SK-N-MC (cell line): Measurements from ENCODE around the gene LYRM7.
A peak's percentile ranks its signal among the peaks of the same experiment; 100 is the strongest.
"Not testable (repeated sequence)": the region's sequence is repeated elsewhere in the genome, so short reads cannot be mapped to it uniquely, and the experiment has no call there.

ENCODE experiments used
- DNase-seq: peaks from one replicate; pipeline ENCODE4 v3.0.0-alpha.2; 2011; ENCODE audit warnings: low read depth, low spot score
- H3K27ac ChIP-seq: fragments of 200-600 bp; sonication (generic); 2 replicates; pipeline ENCODE4 v1.5.1; 2016; ENCODE audit warnings: mixed run types
- H3K36me3 ChIP-seq: fragments of 200-600 bp; sonication (generic); 2 replicates; pipeline ENCODE4 v1.6.1; 2017; ENCODE audit warnings: antibody characterized with exemption, low read length, mixed read lengths; ENCODE audit not compliant: insufficient read depth
- H3K4me3 ChIP-seq: fragments of 200-600 bp; sonication (generic); 2 replicates; pipeline ENCODE4 v1.5.1; 2016
- H3K9ac ChIP-seq: fragments of 200-600 bp; sonication (generic); 2 replicates; pipeline ENCODE4 v1.8.0; 2017; ENCODE audit warnings: mixed run types, mixed read lengths; ENCODE audit not compliant: insufficient read length
- H3K9me3 ChIP-seq: fragments of 200-600 bp; sonication (generic); 2 replicates; pipeline ENCODE4 v1.6.1; 2017; ENCODE audit warnings: low read depth, mild to moderate bottlenecking, antibody characterized with exemption, low read length, moderate library complexity, mixed read lengths
- EZH2 ChIP-seq: fragments of 200-600 bp; sonication (generic); IDR thresholded peaks from one replicate; pipeline ENCODE4 v1.6.1; 2017; ENCODE audit warnings: antibody characterized with exemption
- FOXP2 ChIP-seq: optimal IDR thresholded peaks from 2 replicates; pipeline ENCODE3; 2011; ENCODE audit warnings: mild to moderate bottlenecking, moderate library complexity; ENCODE audit not compliant: insufficient read depth; ENCODE audit errors: extremely low read length, control extremely low read depth
- POLR2AphosphoS5 ChIP-seq: IDR thresholded peaks from 2 replicates; pipeline ENCODE4 v1.6.1; 2012; ENCODE audit warnings: mild to moderate bottlenecking, low read depth, low read length, borderline replicate concordance

LYRM7 gene

GRCh38 chr5:131229623-131230022 lies 58.9 kb downstream of the LYRM7 start:
- DNase-seq, result no peak
- Histone ChIP-seq H3K9me3 (no peaks in the 10 kb centered on the region), H3K36me3 (no peaks in the 10 kb centered on the region), H3K4me3 (no peak overlapping the region), H3K27ac (no peak overlapping the region), H3K9ac (no peak overlapping the region)
- TF ChIP-seq FOXP2, result no peak
- TF ChIP-seq EZH2, result no peak
- TF ChIP-seq POLR2AphosphoS5, result no peak

GRCh38 chr5:131230406-131230805 lies 59.7 kb downstream of the LYRM7 start:
- TF ChIP-seq FOXP2 (no peak), POLR2AphosphoS5 (no peak), EZH2 (no peak)
- no peak for DNase-seq
- Histone ChIP-seq H3K9me3 (no peaks in the 10 kb centered on the region), H3K9ac (no peak overlapping the region), H3K27ac (no peak overlapping the region), H3K4me3 (no peak overlapping the region), H3K36me3 (no peaks in the 10 kb centered on the region)

GRCh38 chr5:131239686-131240085 lies 68.9 kb downstream of the LYRM7 start:
- TF ChIP-seq FOXP2 (no peak), POLR2AphosphoS5 (no peak), EZH2 (no peak)
- H3K9me3 ChIP-seq, result no peaks in the 10 kb centered on the region
- no peak overlapping the region for H3K9ac ChIP-seq
- no peak overlapping the region for H3K27ac ChIP-seq
- DNase-seq, result no peak
- H3K4me3 ChIP-seq, result no peak overlapping the region
- H3K36me3 ChIP-seq, result no peaks in the 10 kb centered on the region

- H3K4me3 ChIP-seq, result no peak overlapping the region
- no peak overlapping the region for H3K27ac ChIP-seq
- TF ChIP-seq POLR2AphosphoS5 (no peak), FOXP2 (no peak), EZH2 (no peak)
- no peak for DNase-seq
- H3K9me3 ChIP-seq, result no peaks in the 10 kb centered on the region
- no peaks in the 10 kb centered on the region for H3K36me3 ChIP-seq
- H3K9ac ChIP-seq, result no peak overlapping the region
Observed at GRCh38 chr5:131242728-131243255, 72.0 kb downstream of the LYRM7 start.

GRCh38 chr5:131245312-131245711 lies 74.6 kb downstream of the LYRM7 start:
- Histone ChIP-seq H3K9me3 (no peaks in the 10 kb centered on the region), H3K9ac (no peak overlapping the region), H3K4me3 (no peak overlapping the region), H3K36me3 (no peaks in the 10 kb centered on the region), H3K27ac (no peak overlapping the region)
- DNase-seq, result no peak
- TF ChIP-seq POLR2AphosphoS5 (no peak), EZH2 (no peak), FOXP2 (no peak)

- no peak overlapping the region for H3K4me3 ChIP-seq
- TF ChIP-seq POLR2AphosphoS5 (no peak), EZH2 (no peak), FOXP2 (no peak)
- no peaks in the 10 kb centered on the region for H3K36me3 ChIP-seq
- H3K9ac ChIP-seq, result no peak overlapping the region
- H3K27ac ChIP-seq, result no peak overlapping the region
- DNase-seq, result no peak
- no peaks in the 10 kb centered on the region for H3K9me3 ChIP-seq
Observed at GRCh38 chr5:131245948-131246347, 75.2 kb downstream of the LYRM7 start.

GRCh38 chr5:131246504-131246903 lies 75.8 kb downstream of the LYRM7 start:
- TF ChIP-seq POLR2AphosphoS5 (no peak), FOXP2 (no peak), EZH2 (no peak)
- Histone ChIP-seq H3K36me3 (no peaks in the 10 kb centered on the region), H3K9me3 (no peaks in the 10 kb centered on the region), H3K4me3 (no peak overlapping the region), H3K9ac (no peak overlapping the region), H3K27ac (no peak overlapping the region)
- no peak for DNase-seq

- Histone ChIP-seq H3K27ac (peak overlapping the region; percentile 100), H3K9ac (peak overlapping the region; percentile 83), H3K4me3 (peak overlapping the region; percentile 69), H3K9me3 (no peaks in the 10 kb centered on the region; the same call in 1 of the 2 replicates), H3K36me3 (peaks cover under 1% of the 10 kb centered on the region; the same call in 1 of the 2 replicates)
- TF ChIP-seq FOXP2 (no peak), POLR2AphosphoS5 (no peak), EZH2 (no peak)
- no peak for DNase-seq
Observed at GRCh38 chr5:131250751-131251475, 80.2 kb downstream of the LYRM7 start.

GRCh38 chr5:131252824-131253171 lies 82.1 kb downstream of the LYRM7 start:
- Histone ChIP-seq H3K9ac (peak overlapping the region; percentile 20), H3K4me3 (peak overlapping the region; percentile 69), H3K36me3 (peaks cover 11% of the 10 kb centered on the region), H3K27ac (peak overlapping the region; percentile 100), H3K9me3 (no peaks in the 10 kb centered on the region; the same call in 1 of the 2 replicates)
- TF ChIP-seq POLR2AphosphoS5 (peak; percentile 75; the same call in 1 of the 2 replicates), FOXP2 (no peak), EZH2 (no peak)
- DNase-seq, result peak; percentile 96

- not testable (repeated sequence) for H3K9ac ChIP-seq
- H3K4me3 ChIP-seq, result peak overlapping the region; percentile 31
Observed at GRCh38 chr5:131254025-131254424, 83.3 kb downstream of the LYRM7 start.

More at GRCh38 chr5:131254025-131254424, 83.3 kb downstream of the LYRM7 start:
- H3K36me3 ChIP-seq, result peaks cover 17% of the 10 kb centered on the region
- not testable (repeated sequence) for DNase-seq, H3K9me3 ChIP-seq
- peak overlapping the region; percentile 100 for H3K27ac ChIP-seq
